ENCODE measurements around the gene IRX5.

Gene IRX5

GRCh38 chr16:54901606-54902005 is 29.1 kb upstream of the IRX5 start:
- no peaks in the 10 kb centered on the region for H3K4me1 ChIP-seq (ENCODE audit: control insufficient read depth in 1 of 2, insufficient read depth in 2 of 2, low read length in 2 of 2)
- DNase-seq, result no peak
- no peaks in the 10 kb centered on the region for H3K79me1 ChIP-seq (ENCODE audit: low read length)
- no peak overlapping the region for H2AFZ ChIP-seq (ENCODE audit: insufficient read depth, low read length, poor library complexity)
- no peak overlapping the region for H2AK5ac ChIP-seq (ENCODE audit: low read length)
- no peak overlapping the region for H3K4ac ChIP-seq (ENCODE audit: low read depth, low read length)
- H2BK5ac ChIP-seq (ENCODE audit: low read depth, low read length, poor library complexity), result no peak overlapping the region
- no CpG with 5 or more reads among the region's 7 CpGs for WGBS (ENCODE audit: extremely low coverage, insufficient coverage, insufficient read length)
- H4K91ac ChIP-seq (ENCODE audit: low read depth, low read length), result no peak overlapping the region
- no peak overlapping the region for H4K12ac ChIP-seq (ENCODE audit: low read depth, low read length)
- H4K8ac ChIP-seq (ENCODE audit: low read depth, low read length), result no peak overlapping the region
- no peak overlapping the region for H3K4me3 ChIP-seq (ENCODE audit: low read depth, low read length)
- no peak overlapping the region for H3K27ac ChIP-seq (ENCODE audit: low read depth, low read length)
- H3K4me2 ChIP-seq (ENCODE audit: low read length), result no peak overlapping the region
- no peak overlapping the region for H3K9ac ChIP-seq (ENCODE audit: low read length)
- no peaks in the 10 kb centered on the region for H3K9me3 ChIP-seq (ENCODE audit: insufficient read depth, low read depth, low read length)
- no peaks in the 10 kb centered on the region for H3K36me3 ChIP-seq (ENCODE audit: control insufficient read depth in 1 of 2, insufficient read depth in 2 of 2, low read length in 2 of 2)
- no peak overlapping the region for H2BK12ac ChIP-seq (ENCODE audit: low read length)
- no peak overlapping the region for H3K23ac ChIP-seq (ENCODE audit: low read length)
- H2BK120ac ChIP-seq (ENCODE audit: insufficient read depth, low read length, poor library complexity), result no peak overlapping the region
- no peak overlapping the region for H3K18ac ChIP-seq (ENCODE audit: low read length)
- no peaks in the 10 kb centered on the region for H3K27me3 ChIP-seq (ENCODE audit: insufficient read depth, low read length)
- no peak overlapping the region for H3K14ac ChIP-seq (ENCODE audit: low read length)
- no peaks in the 10 kb centered on the region for H3K79me2 ChIP-seq (ENCODE audit: control insufficient read depth, insufficient read depth, low read length, poor library complexity)

GRCh38 chr16:54903047-54903446 is 27.6 kb upstream of the IRX5 start:
- Histone ChIP-seq H2AK5ac (ENCODE audit: low read length) (no peak overlapping the region), H3K79me1 (ENCODE audit: low read length) (no peaks in the 10 kb centered on the region), H3K27ac (ENCODE audit: low read depth, low read length) (no peak overlapping the region), H3K79me2 (ENCODE audit: control insufficient read depth, insufficient read depth, low read length, poor library complexity) (no peaks in the 10 kb centered on the region), H3K23ac (ENCODE audit: low read length) (no peak overlapping the region), H2BK5ac (ENCODE audit: low read depth, low read length, poor library complexity) (no peak overlapping the region), H3K36me3 (ENCODE audit: control insufficient read depth in 1 of 2, insufficient read depth in 2 of 2, low read length in 2 of 2) (no peaks in the 10 kb centered on the region), H3K18ac (ENCODE audit: low read length) (no peak overlapping the region), H3K27me3 (ENCODE audit: insufficient read depth, low read length) (no peaks in the 10 kb centered on the region), H2AFZ (ENCODE audit: insufficient read depth, low read length, poor library complexity) (no peak overlapping the region), H3K9ac (ENCODE audit: low read length) (no peak overlapping the region), H3K4me3 (ENCODE audit: low read depth, low read length) (no peak overlapping the region), H3K4me2 (ENCODE audit: low read length) (no peak overlapping the region), H2BK120ac (ENCODE audit: insufficient read depth, low read length, poor library complexity) (no peak overlapping the region), H2BK12ac (ENCODE audit: low read length) (no peak overlapping the region), H3K9me3 (ENCODE audit: insufficient read depth, low read depth, low read length) (no peaks in the 10 kb centered on the region), H4K12ac (ENCODE audit: low read depth, low read length) (no peak overlapping the region), H3K4ac (ENCODE audit: low read depth, low read length) (no peak overlapping the region), H4K8ac (ENCODE audit: low read depth, low read length) (no peak overlapping the region), H3K4me1 (ENCODE audit: control insufficient read depth in 1 of 2, insufficient read depth in 2 of 2, low read length in 2 of 2) (no peaks in the 10 kb centered on the region), H4K91ac (ENCODE audit: low read depth, low read length) (no peak overlapping the region), H3K14ac (ENCODE audit: low read length) (no peak overlapping the region)
- DNase-seq, result no peak
- WGBS (ENCODE audit: extremely low coverage, insufficient coverage, insufficient read length), result no CpG with 5 or more reads among the region's 2 CpGs

GRCh38 chr16:54911079-54911478 is 19.6 kb upstream of the IRX5 start:
- DNase-seq, result no peak
- H2AK5ac ChIP-seq (ENCODE audit: low read length), result no peak overlapping the region
- no peak overlapping the region for H3K4me3 ChIP-seq (ENCODE audit: low read depth, low read length)
- H3K4ac ChIP-seq (ENCODE audit: low read depth, low read length), result no peak overlapping the region
- no peaks in the 10 kb centered on the region for H3K27me3 ChIP-seq (ENCODE audit: insufficient read depth, low read length)
- no peaks in the 10 kb centered on the region for H3K9me3 ChIP-seq (ENCODE audit: insufficient read depth, low read depth, low read length)
- H3K79me2 ChIP-seq (ENCODE audit: control insufficient read depth, insufficient read depth, low read length, poor library complexity), result no peaks in the 10 kb centered on the region
- no CpG with 5 or more reads among the region's 5 CpGs for WGBS (ENCODE audit: extremely low coverage, insufficient coverage, insufficient read length)
- no peaks in the 10 kb centered on the region for H3K4me1 ChIP-seq (ENCODE audit: control insufficient read depth in 1 of 2, insufficient read depth in 2 of 2, low read length in 2 of 2)
- no peaks in the 10 kb centered on the region for H3K36me3 ChIP-seq (ENCODE audit: control insufficient read depth in 1 of 2, insufficient read depth in 2 of 2, low read length in 2 of 2)
- H2BK120ac ChIP-seq (ENCODE audit: insufficient read depth, low read length, poor library complexity), result no peak overlapping the region
- no peak overlapping the region for H2AFZ ChIP-seq (ENCODE audit: insufficient read depth, low read length, poor library complexity)
- H3K27ac ChIP-seq (ENCODE audit: low read depth, low read length), result no peak overlapping the region
- no peak overlapping the region for H2BK12ac ChIP-seq (ENCODE audit: low read length)
- H3K4me2 ChIP-seq (ENCODE audit: low read length), result no peak overlapping the region
- no peak overlapping the region for H3K14ac ChIP-seq (ENCODE audit: low read length)
- no peak overlapping the region for H3K23ac ChIP-seq (ENCODE audit: low read length)
- H4K8ac ChIP-seq (ENCODE audit: low read depth, low read length), result no peak overlapping the region
- H3K9ac ChIP-seq (ENCODE audit: low read length), result no peak overlapping the region
- no peaks in the 10 kb centered on the region for H3K79me1 ChIP-seq (ENCODE audit: low read length)
- no peak overlapping the region for H3K18ac ChIP-seq (ENCODE audit: low read length)
- H4K91ac ChIP-seq (ENCODE audit: low read depth, low read length), result no peak overlapping the region
- H4K12ac ChIP-seq (ENCODE audit: low read depth, low read length), result no peak overlapping the region
- H2BK5ac ChIP-seq (ENCODE audit: low read depth, low read length, poor library complexity), result no peak overlapping the region

GRCh38 chr16:54912720-54913119 is 17.9 kb upstream of the IRX5 start:
- H3K27me3 ChIP-seq (ENCODE audit: insufficient read depth, low read length), result no peaks in the 10 kb centered on the region
- no peaks in the 10 kb centered on the region for H3K36me3 ChIP-seq (ENCODE audit: control insufficient read depth in 1 of 2, insufficient read depth in 2 of 2, low read length in 2 of 2)
- no peak for DNase-seq
- H3K79me1 ChIP-seq (ENCODE audit: low read length), result no peaks in the 10 kb centered on the region
- H4K8ac ChIP-seq (ENCODE audit: low read depth, low read length), result no peak overlapping the region
- H3K9ac ChIP-seq (ENCODE audit: low read length), result no peak overlapping the region
- H3K9me3 ChIP-seq (ENCODE audit: insufficient read depth, low read depth, low read length), result no peaks in the 10 kb centered on the region
- H2BK120ac ChIP-seq (ENCODE audit: insufficient read depth, low read length, poor library complexity), result no peak overlapping the region
- H3K4me2 ChIP-seq (ENCODE audit: low read length), result no peak overlapping the region
- no peak overlapping the region for H4K91ac ChIP-seq (ENCODE audit: low read depth, low read length)
- H3K79me2 ChIP-seq (ENCODE audit: control insufficient read depth, insufficient read depth, low read length, poor library complexity), result no peaks in the 10 kb centered on the region
- H2AFZ ChIP-seq (ENCODE audit: insufficient read depth, low read length, poor library complexity), result no peak overlapping the region
- no peak overlapping the region for H3K18ac ChIP-seq (ENCODE audit: low read length)
- no peak overlapping the region for H2BK5ac ChIP-seq (ENCODE audit: low read depth, low read length, poor library complexity)
- WGBS (ENCODE audit: extremely low coverage, insufficient coverage, insufficient read length), result no CpG with 5 or more reads among the region's 2 CpGs
- H2BK12ac ChIP-seq (ENCODE audit: low read length), result no peak overlapping the region
- no peak overlapping the region for H3K23ac ChIP-seq (ENCODE audit: low read length)
- H3K4me3 ChIP-seq (ENCODE audit: low read depth, low read length), result no peak overlapping the region
- no peak overlapping the region for H4K12ac ChIP-seq (ENCODE audit: low read depth, low read length)
- H3K4me1 ChIP-seq (ENCODE audit: control insufficient read depth in 1 of 2, insufficient read depth in 2 of 2, low read length in 2 of 2), result no peaks in the 10 kb centered on the region
- H3K27ac ChIP-seq (ENCODE audit: low read depth, low read length), result no peak overlapping the region
- H3K4ac ChIP-seq (ENCODE audit: low read depth, low read length), result no peak overlapping the region
- H3K14ac ChIP-seq (ENCODE audit: low read length), result no peak overlapping the region
- H2AK5ac ChIP-seq (ENCODE audit: low read length), result no peak overlapping the region

All from trophoblast cell (in vitro differentiated cells and primary cell).